Osteoblast (primary cell): ENCODE results near the gene ZNF385A. TPM values are rescaled to one million over a fixed set of nuclear protein-coding genes. Genes with fewer than 3 reads are reported as not detected.

Experiments
- DNase-seq: peaks from one replicate; pipeline ENCODE4 v3.0.0; 2011; ENCODE audit warnings: low spot score, mixed read lengths; ENCODE audit not compliant: insufficient read length; ENCODE audit errors: missing footprints
- H2AFZ ChIP-seq: 2 replicates; pipeline ENCODE4 v1.6.0; 2011; ENCODE audit warnings: mild to moderate bottlenecking, low read length
- H3K27ac ChIP-seq: 2 replicates; pipeline ENCODE4 v1.5.1; 2011; ENCODE audit warnings: mild to moderate bottlenecking, low read depth, low read length, moderate library complexity
- H3K27me3 ChIP-seq: 2 replicates; pipeline ENCODE4 v1.6.0; 2012; ENCODE audit warnings: mild to moderate bottlenecking, control low read depth, inconsistent platforms, low read length, moderate library complexity; ENCODE audit not compliant: insufficient read depth
- H3K36me3 ChIP-seq: 2 replicates; pipeline ENCODE4 v1.5.1; 2011; ENCODE audit warnings: mild to moderate bottlenecking, low read length, control low read depth, moderate library complexity; ENCODE audit not compliant: insufficient read depth
- H3K4me1 ChIP-seq: 2 replicates; pipeline ENCODE4 v1.5.1; 2011; ENCODE audit warnings: mild to moderate bottlenecking, low read length, control low read depth, moderate library complexity; ENCODE audit not compliant: insufficient read depth
- H3K4me2 ChIP-seq: 2 replicates; pipeline ENCODE4 v1.6.0; 2011; ENCODE audit warnings: mild to moderate bottlenecking, low read length; ENCODE audit not compliant: insufficient read depth
- H3K4me3 ChIP-seq: fragments of 200-600 bp; sonication (generic); 3 replicates; pipeline ENCODE4 v1.5.1; 2012; ENCODE audit warnings: mild to moderate bottlenecking, low read length, inconsistent platforms; ENCODE audit not compliant: insufficient read depth
- H3K79me2 ChIP-seq: 2 replicates; pipeline ENCODE4 v1.6.0; 2012; ENCODE audit warnings: mild to moderate bottlenecking, low read length, control low read depth, inconsistent platforms; ENCODE audit not compliant: insufficient read depth
- H3K9me3 ChIP-seq: 2 replicates; pipeline ENCODE4 v1.5.1; 2011; ENCODE audit warnings: low read depth, low read length, control low read depth
- H4K20me1 ChIP-seq: 2 replicates; pipeline ENCODE4 v1.6.0; 2012; ENCODE audit warnings: mild to moderate bottlenecking, low read length, control low read depth; ENCODE audit not compliant: insufficient read depth
- CTCF ChIP-seq: IDR thresholded peaks from 2 replicates; pipeline ENCODE4 v1.5.1; 2011; ENCODE audit warnings: mild to moderate bottlenecking, low read depth, low read length, moderate library complexity; ENCODE audit errors: extremely low read depth
- total RNA-seq: library from RNA; depleted of rRNA; stranded (reverse); fragments of >200 nt; gene quantifications from 2 replicates; pipeline ENCODE4 v1.2.3, GENCODE V29; 2012

ZNF385A gene
- total RNA-seq, 1 donor, result 0.72 TPM

- Histone ChIP-seq H3K4me2 (peak overlapping the region; percentile 51), H3K4me1 (peaks cover 72% of the 10 kb centered on the region), H3K27ac (peak overlapping the region; percentile 46), H3K4me3 (peak overlapping the region; percentile 1), H2AFZ (no peak overlapping the region), H4K20me1 (peaks cover 53% of the 10 kb centered on the region), H3K9me3 (no peaks in the 10 kb centered on the region), H3K27me3 (no peaks in the 10 kb centered on the region), H3K79me2 (peaks cover 90% of the 10 kb centered on the region), H3K36me3 (peaks cover 14% of the 10 kb centered on the region)
- DNase-seq, result peak; percentile 31
- TF ChIP-seq CTCF, result no peak
Measured at GRCh38 chr12:54415221-54415929, 30.8 kb upstream of the ZNF385A start.

- Histone ChIP-seq H3K79me2 (peaks cover 95% of the 10 kb centered on the region), H2AFZ (no peak overlapping the region), H3K27ac (peak overlapping the region; percentile 75), H4K20me1 (peaks cover 60% of the 10 kb centered on the region), H3K4me2 (peak overlapping the region; percentile 39), H3K4me1 (peaks cover 61% of the 10 kb centered on the region), H3K4me3 (peak overlapping the region; percentile 23), H3K36me3 (peaks cover 32% of the 10 kb centered on the region), H3K27me3 (no peaks in the 10 kb centered on the region), H3K9me3 (no peaks in the 10 kb centered on the region)
- TF ChIP-seq CTCF, result no peak
- peak; percentile 77 for DNase-seq
Measured at GRCh38 chr12:54413284-54414190, 29.0 kb upstream of the ZNF385A start.

GRCh38 chr12:54412786-54413185, 28.3 kb upstream of the ZNF385A start:
- H3K79me2 ChIP-seq, result peaks cover 91% of the 10 kb centered on the region
- DNase-seq, result no peak
- peak overlapping the region; percentile 75 for H3K27ac ChIP-seq
- no peak overlapping the region for H2AFZ ChIP-seq
- H3K36me3 ChIP-seq, result peaks cover 39% of the 10 kb centered on the region
- no peaks in the 10 kb centered on the region for H3K27me3 ChIP-seq
- H3K4me3 ChIP-seq, result peak overlapping the region; percentile 23
- no peak for TF ChIP-seq CTCF
- H4K20me1 ChIP-seq, result peaks cover 64% of the 10 kb centered on the region
- H3K9me3 ChIP-seq, result no peaks in the 10 kb centered on the region
- H3K4me1 ChIP-seq, result peaks cover 61% of the 10 kb centered on the region
- peak overlapping the region; percentile 39 for H3K4me2 ChIP-seq

DNA sequence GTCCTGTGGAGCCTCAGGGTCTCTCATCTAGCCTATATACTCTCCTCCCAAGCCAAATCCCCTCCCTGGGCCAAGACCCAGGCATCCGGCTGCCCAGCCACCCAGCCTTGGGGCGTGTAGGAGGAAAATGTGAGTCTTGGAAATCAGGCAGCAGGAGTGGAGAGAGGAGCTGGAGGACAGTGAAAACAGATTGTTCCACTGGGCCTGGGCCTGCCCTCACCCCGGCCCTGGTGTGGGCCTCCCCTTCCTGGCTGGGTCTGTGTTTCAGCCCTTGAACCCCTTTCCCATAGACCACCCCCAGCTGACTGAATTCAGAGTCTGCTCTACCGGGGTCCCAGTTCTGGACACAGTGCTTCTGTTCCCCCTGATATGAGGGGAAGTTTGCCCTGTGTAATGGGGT, 27.8 kb upstream of the ZNF385A start:
- peaks cover 61% of the 10 kb centered on the region for H3K4me1 ChIP-seq
- H3K4me2 ChIP-seq, result peak overlapping the region; percentile 39
- no peaks in the 10 kb centered on the region for H3K9me3 ChIP-seq
- peaks cover 43% of the 10 kb centered on the region for H3K36me3 ChIP-seq
- no peak overlapping the region for H2AFZ ChIP-seq
- H3K27me3 ChIP-seq, result no peaks in the 10 kb centered on the region
- no peak for TF ChIP-seq CTCF
- peaks cover 91% of the 10 kb centered on the region for H3K79me2 ChIP-seq
- peak; percentile 47 for DNase-seq
- peak overlapping the region; percentile 75 for H3K27ac ChIP-seq
- no peak overlapping the region for H3K4me3 ChIP-seq
- H4K20me1 ChIP-seq, result peaks cover 66% of the 10 kb centered on the region
